Adrenal gland (tissue), 12 donors: ENCODE results near the gene SLC6A8. TPM values are rescaled to one million over a fixed set of nuclear protein-coding genes. Genes with fewer than 3 reads are reported as not detected.
A peak's percentile ranks its signal among the peaks of the same experiment; 100 is the strongest.
"Not testable (repeated sequence)": the region's sequence is repeated elsewhere in the genome, so short reads cannot be mapped to it uniquely, and the experiment has no call there.

Experiments used
- DNase-seq, 7 donors: peaks; one replicate each; pipeline ENCODE4 v3.0.0-alpha.2; 2019 to 2020
- H3K27ac ChIP-seq, 5 donors: fragments of 200-600 bp; sonication (generic) in 4 of 5; 1 replicate in 3 of 5; 2 replicates in 2 of 5; pipeline versions ENCODE4 v1.5.1 to v1.8.0; 2016 to 2020; ENCODE audit warnings: mild to moderate bottlenecking in 1 of 5
- H3K27me3 ChIP-seq: fragments of 200-600 bp; 2 replicates; pipeline ENCODE4 v1.8.0; 2021
- H3K36me3 ChIP-seq, 2 donors: fragments of 200-600 bp; replicated peaks in 1 of 2; 1 replicate in 1 of 2; 2 replicates in 1 of 2; pipeline versions ENCODE4 v1.5.1 to v1.8.0; 2018 to 2022
- H3K4me1 ChIP-seq, 2 donors: fragments of 200-600 bp; replicated peaks in 1 of 2; 1 replicate in 1 of 2; 2 replicates in 1 of 2; pipeline versions ENCODE4 v1.5.1 to v1.8.0; 2018 to 2021
- H3K4me3 ChIP-seq, 4 donors: fragments of 200-600 bp; sonication (generic) in 3 of 4; one replicate each; pipeline ENCODE4 v1.5.1; 2016 to 2018
- H3K9me3 ChIP-seq, 3 donors: fragments of 200-600 bp; sonication (generic) in 1 of 3; replicated peaks in 1 of 3; 1 replicate in 2 of 3; 2 replicates in 1 of 3; pipeline versions ENCODE4 v1.5.1 to v1.8.0; 2016 to 2021
- POLR2A ChIP-seq, 2 donors: fragments of 450-650 bp; IDR thresholded peaks; one replicate each; pipeline ENCODE4 v1.6.1; 2017; ENCODE audit warnings: antibody characterized with exemption in 2 of 2, mild to moderate bottlenecking in 2 of 2, moderate library complexity in 1 of 2
- WGBS, 4 donors: extraction: QIAGEN DNeasy Blood & Tissue Kit in 2 of 4; methylation state at CpG; one replicate each; pipeline versions ENCODE4 v1.1.5 to v1.1.7; 2013 to 2017; 5-methylcytosine and 5-hydroxymethylcytosine counted together
- intact Hi-C, 2 donors: fragments of 100-400 bp; cut with DNase I; formaldehyde crosslinking; loops; one replicate each; pipeline versions ENCODE4 v1.14.1 to v1.15.0; 2022 to 2023
- polyA plus RNA-seq, 3 donors: library from polyadenylated mRNA; stranded (reverse); fragments of 200-250 nt in 2 of 3; fragments of 350-450 nt in 1 of 3; fragmentation: Illumina TruSeq in 1 of 3; extraction: RNeasy Lipid Tissue Mini Kit (QIAGEN cat#74804) in 1 of 3; gene quantifications; one replicate each; pipeline ENCODE4 v1.2.3, GENCODE V29; 2013 to 2014
- total RNA-seq, 9 donors: library from RNA; depleted of rRNA in 4 of 9; stranded (reverse); fragments of >200 nt in 4 of 9; fragments of 120-200 nt in 1 of 9; fragmentation: NEBNext Ultra II Directional in 1 of 9; extraction: Animal tissue kit (Norgen Biotek cat#: 25700) in 1 of 9; gene quantifications; one replicate each; pipeline versions ENCODE4 v1.1.0 to v1.2.4, GENCODE V29; 2013 to 2023
- TF ChIP-seq, protein P1 (sequence below), 6 experiments: fragments of 450-650 bp in 4 of 6; fragments of 200-600 bp in 2 of 6; sonication (generic) in 1 of 6; IDR thresholded peaks; 1 replicate in 5 of 6; 2 replicates in 1 of 6; pipeline versions ENCODE4 v1.5.1 to v1.8.0; 2016 to 2021; ENCODE audit warnings: antibody characterized with exemption in 6 of 6, mild to moderate bottlenecking in 2 of 6, moderate library complexity in 1 of 6
- donor health status: healthy with polysubstance abuse.
- donor health status: Bipolar disorder and iron deficiency.
- donor health status: DM: yes; HTN: yes; CAD: no.
- donor health status: DM: no; HTN: no; CAD: no.
- donor health status: DM: no; HTN: no; CAD: no.
- donor health status: DM: yes; HTN: yes; CAD: no.

SLC6A8 gene
- total and polyA plus RNA-seq, 12 donors: 3.1 to 136 (median 67.0) TPM

DNA sequence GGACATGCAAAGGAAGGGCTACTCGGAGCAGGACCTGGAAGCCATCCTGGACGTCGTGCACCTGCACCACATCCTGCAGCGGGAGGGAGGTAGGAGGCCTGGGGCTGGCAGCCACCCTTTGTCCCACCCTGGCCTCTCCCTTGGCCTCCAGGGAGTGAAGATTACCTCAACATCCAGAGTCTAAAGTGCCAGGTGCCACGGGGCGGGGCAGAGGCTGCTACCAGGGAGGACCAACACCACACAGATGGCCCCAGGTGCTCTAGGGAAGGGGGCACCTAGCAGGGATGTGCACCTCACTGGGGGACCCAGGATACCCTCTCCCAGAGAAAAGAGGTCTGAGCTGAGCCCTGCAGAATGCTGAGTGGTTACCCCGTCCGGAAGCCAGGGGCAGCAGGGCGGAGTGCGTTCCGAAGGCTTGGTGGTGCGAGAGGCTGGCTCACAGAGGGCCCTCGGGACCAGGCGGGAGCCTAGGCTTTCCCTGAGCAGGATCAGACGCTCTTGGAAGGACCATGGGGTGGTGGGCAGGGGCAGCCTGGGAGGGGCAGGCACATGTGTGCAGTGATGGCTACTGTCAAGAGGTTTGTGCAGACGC lies 53.0 kb downstream of the SLC6A8 start:
- intact Hi-C loops: no loop called here
- Histone ChIP-seq H3K27ac (no peak overlapping the region), H3K9me3 (no peaks in the 10 kb centered on the region), H3K27me3 (no peaks in the 10 kb centered on the region), H3K36me3 (no peaks in the 10 kb centered on the region), H3K4me3 (no peak overlapping the region), H3K4me1 (peaks cover 0 to 5% of the 10 kb centered on the region in 2 donors)
- TF ChIP-seq POLR2A (IDR thresholded peaks at IDR 0.05): no peak
- TF ChIP-seq, protein P1, sequence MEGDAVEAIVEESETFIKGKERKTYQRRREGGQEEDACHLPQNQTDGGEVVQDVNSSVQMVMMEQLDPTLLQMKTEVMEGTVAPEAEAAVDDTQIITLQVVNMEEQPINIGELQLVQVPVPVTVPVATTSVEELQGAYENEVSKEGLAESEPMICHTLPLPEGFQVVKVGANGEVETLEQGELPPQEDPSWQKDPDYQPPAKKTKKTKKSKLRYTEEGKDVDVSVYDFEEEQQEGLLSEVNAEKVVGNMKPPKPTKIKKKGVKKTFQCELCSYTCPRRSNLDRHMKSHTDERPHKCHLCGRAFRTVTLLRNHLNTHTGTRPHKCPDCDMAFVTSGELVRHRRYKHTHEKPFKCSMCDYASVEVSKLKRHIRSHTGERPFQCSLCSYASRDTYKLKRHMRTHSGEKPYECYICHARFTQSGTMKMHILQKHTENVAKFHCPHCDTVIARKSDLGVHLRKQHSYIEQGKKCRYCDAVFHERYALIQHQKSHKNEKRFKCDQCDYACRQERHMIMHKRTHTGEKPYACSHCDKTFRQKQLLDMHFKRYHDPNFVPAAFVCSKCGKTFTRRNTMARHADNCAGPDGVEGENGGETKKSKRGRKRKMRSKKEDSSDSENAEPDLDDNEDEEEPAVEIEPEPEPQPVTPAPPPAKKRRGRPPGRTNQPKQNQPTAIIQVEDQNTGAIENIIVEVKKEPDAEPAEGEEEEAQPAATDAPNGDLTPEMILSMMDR (IDR thresholded peaks at IDR 0.05): no peak
- 89 to 92% (median 90%) methylated on average over 6 to 16 of the region's 16 CpGs for WGBS, 4 donors
- no peak for DNase-seq

DNA sequence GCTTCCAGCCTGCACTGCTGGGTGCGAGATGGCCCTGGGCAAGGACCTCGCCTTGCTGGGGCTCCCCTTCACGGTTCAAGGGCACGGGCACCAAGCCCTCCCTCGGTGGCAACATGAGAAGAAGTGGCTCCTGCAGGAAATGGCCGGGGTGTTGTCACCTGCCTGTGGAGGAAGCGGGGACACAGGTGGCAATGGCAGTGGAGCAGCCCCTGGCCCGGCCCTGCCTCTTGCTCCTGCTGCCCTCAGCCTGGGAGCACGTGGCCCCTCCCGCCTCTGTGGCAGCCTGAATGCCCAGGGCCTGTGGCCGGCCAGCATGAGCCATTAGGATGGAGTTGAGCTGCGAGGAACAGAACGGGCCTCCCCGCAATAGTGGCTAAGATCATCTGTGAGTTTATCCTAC lies 53.7 kb downstream of the SLC6A8 start:
- Histone ChIP-seq H3K36me3 (no peaks in the 10 kb centered on the region), H3K4me1 (peaks cover 0 to 5% of the 10 kb centered on the region in 2 donors), H3K9me3 (no peaks in the 10 kb centered on the region), H3K27me3 (no peaks in the 10 kb centered on the region), H3K4me3 (no peak overlapping the region), H3K27ac (no peak overlapping the region)
- 35 to 75% (median 72%) methylated on average over 2 to 14 of the region's 14 CpGs for WGBS, 4 donors
- TF ChIP-seq POLR2A (IDR thresholded peaks at IDR 0.05): no peak
- TF ChIP-seq, protein P1 (IDR thresholded peaks at IDR 0.05): no peak
- intact Hi-C loops: no loop called here
- no peak for DNase-seq

DNA sequence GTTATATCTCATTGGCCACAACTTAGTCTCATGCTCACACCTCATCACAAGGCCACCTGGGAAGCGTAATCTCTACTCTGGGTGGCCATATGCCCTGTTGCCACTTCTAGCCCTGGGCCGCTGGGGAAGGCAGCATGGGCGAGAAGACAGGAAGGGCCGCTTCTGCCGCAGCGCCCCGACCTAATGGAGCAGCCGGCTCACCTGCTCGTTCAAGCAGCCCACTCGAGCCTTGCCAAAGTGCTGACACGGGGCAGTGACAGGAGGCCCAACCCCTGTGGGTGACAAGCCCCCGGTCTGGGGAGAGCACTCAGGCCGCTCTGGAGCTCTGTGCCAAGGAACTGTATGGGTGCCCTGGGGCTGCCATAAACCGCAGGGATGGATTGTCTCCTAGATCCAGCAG lies 54.4 kb downstream of the SLC6A8 start:
- H3K27me3 ChIP-seq, H3K36me3 ChIP-seq, H3K4me3 ChIP-seq, H3K9me3 ChIP-seq, H3K4me1 ChIP-seq, intact Hi-C loops: not testable (repeated sequence)
- peak in 1 of 7 donors; percentile 12 for DNase-seq
- 80 to 95% (median 89%) methylated on average over 2 to 14 of the region's 14 CpGs for WGBS, 4 donors
- peak overlapping the region in 2 of 5 donors; percentile 79 to 89 for H3K27ac ChIP-seq

DNA sequence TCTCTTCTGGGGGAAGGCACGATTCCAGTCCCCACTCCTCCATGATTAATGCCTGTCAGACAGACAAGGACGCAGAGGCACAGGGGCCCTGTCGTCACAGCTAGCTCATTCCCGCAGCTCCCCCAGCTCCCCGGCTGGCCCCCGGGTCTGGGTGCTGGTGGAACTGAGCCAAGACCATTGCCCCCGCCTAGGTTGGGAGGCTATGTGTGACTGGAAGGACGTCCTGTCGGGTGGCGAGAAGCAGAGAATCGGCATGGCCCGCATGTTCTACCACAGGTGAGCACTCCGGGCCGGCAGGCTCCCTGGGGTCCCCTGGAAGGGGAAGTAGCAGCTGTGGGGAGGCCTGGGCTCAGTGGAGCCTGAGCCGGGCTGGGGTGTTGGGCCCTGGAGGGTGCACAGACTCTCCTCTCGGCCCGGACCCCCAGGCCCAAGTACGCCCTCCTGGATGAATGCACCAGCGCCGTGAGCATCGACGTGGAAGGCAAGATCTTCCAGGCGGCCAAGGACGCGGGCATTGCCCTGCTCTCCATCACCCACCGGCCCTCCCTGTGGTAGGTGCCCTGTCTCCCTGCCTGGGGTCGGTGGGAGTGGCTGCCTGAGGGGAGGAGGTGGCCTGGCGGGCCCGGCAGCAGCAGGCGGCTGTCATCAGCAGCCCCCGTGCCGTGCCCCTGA lies 55.2 kb downstream of the SLC6A8 start:
- H3K4me3 ChIP-seq, H3K4me1 ChIP-seq, H3K27me3 ChIP-seq, H3K36me3 ChIP-seq, intact Hi-C loops, H3K9me3 ChIP-seq: not testable (repeated sequence)
- DNase-seq: peak in 4 of 7 donors; percentile 44 to 62 (median 49)
- 33 to 65% (median 60%) methylated on average over 7 to 29 of the region's 32 CpGs for WGBS, 4 donors
- peak overlapping the region; percentile 25 to 89 (median 70) for H3K27ac ChIP-seq

DNA sequence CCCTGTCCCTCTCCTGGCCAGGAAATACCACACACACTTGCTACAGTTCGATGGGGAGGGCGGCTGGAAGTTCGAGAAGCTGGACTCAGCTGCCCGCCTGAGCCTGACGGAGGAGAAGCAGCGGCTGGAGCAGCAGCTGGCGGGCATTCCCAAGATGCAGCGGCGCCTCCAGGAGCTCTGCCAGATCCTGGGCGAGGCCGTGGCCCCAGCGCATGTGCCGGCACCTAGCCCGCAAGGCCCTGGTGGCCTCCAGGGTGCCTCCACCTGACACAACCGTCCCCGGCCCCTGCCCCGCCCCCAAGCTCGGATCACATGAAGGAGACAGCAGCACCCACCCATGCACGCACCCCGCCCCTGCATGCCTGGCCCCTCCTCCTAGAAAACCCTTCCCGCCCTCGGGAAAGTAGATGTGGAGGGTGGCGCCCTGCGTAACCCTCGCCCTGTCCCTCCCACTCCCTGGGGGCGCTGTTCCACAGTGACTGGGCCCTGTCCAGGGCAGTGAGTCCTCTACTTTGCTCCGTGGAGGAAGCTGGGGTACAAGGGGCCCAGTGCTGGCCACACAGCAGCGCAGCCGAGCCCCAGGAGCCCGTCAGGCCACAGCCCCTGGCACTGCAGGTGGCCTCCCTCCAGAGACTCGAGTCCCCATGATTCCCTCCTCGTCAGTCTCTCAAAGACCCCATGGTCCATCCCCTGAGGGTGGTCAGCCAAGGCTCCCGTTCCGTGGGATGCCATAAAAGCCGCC lies 55.9 kb downstream of the SLC6A8 start:
- DNase-seq: peak; percentile 88 to 96 (median 92)
- H3K4me1 ChIP-seq, H3K27me3 ChIP-seq, H3K9me3 ChIP-seq, intact Hi-C loops, H3K36me3 ChIP-seq: not testable (repeated sequence)
- 29 to 67% (median 34%) methylated on average over 4 to 27 of the region's 35 CpGs for WGBS, 4 donors
- TF ChIP-seq, protein P1 (IDR thresholded peaks at IDR 0.05): peak in 3 of 6 experiments; percentile 9 to 17 (median 10)
- TF ChIP-seq POLR2A (IDR thresholded peaks at IDR 0.05): peak in 1 of 2 donors; percentile 67
- Histone ChIP-seq H3K4me3 (peak overlapping the region in 1 of 4 donors; percentile 10), H3K27ac (peak overlapping the region; percentile 39 to 89 (median 70))
